NT2/D1 (cell line): Measurements from ENCODE around the gene MCM6.

Source experiments
- SUZ12 ChIP-seq: IDR thresholded peaks from 2 replicates; pipeline ENCODE4 v1.6.1; 2011; ENCODE audit not compliant: insufficient read length, insufficient read depth; ENCODE audit errors: extremely low read depth
- YY1 ChIP-seq: IDR thresholded peaks from 2 replicates; pipeline ENCODE4 v1.6.1; 2011; ENCODE audit not compliant: insufficient read length, insufficient read depth

GRCh38 chr2:135792401-135793150 lies 83.7 kb downstream of the MCM6 start:
- TF ChIP-seq YY1 (no peak), SUZ12 (no peak)
